NCI-H748 (cell line): ENCODE measurements around the gene ELOVL1.
"Not testable (repeated sequence)": the region's sequence is repeated elsewhere in the genome, so short reads cannot be mapped to it uniquely, and the experiment has no call there.

Experiments used
- DNase-seq: peaks from one replicate; lab custom pipeline; 2025; ENCODE audit not compliant: unreplicated experiment; lab: John Stamatoyannopoulos, UW

ELOVL1 gene

DNA sequence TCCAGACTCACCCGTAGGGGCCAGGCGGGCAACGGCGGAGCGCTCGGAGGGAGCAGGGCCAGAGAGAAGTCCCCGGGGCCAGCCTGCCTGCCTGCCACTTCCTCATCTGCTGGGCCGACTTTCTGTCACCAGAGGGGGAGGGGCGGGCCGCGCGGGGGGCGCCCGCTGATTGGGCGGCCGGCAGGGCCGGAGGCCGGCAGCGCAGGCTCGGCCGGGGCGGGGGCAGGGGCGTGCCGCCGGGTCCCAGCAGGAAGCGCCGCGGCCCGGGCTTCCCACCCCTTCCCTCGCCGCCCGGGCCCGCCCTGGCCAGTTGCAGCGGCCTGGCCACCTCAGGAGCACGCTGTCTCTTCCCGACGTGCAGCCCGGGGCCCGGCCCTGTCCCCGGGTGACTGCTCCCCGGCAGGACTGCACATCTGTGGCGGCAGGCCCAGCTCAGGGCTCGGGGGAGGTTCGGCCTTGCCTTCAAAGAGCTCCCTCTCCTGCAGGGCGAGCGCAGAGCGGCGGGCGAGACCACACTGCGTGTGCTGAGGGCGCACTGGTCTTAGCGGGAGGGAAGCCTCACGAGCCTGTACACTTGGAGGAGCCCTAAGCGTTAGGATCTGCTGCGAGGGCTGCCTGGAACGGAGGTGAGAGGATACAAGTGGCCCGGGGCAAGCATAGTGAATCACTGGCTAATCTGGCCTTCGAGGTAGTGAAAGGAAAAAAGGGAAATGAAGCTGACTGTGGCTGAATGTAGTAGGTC lies at the start of gene ELOVL1:
Gene ELOVL1 (minus strand): TSS at position 108 of the 742 bp plus-strand sequence. CDS start 2,402 bp downstream, outside the sequence.
- peak; percentile 100 for DNase-seq

GRCh38 chr1:43415901-43416300 lies 48.1 kb upstream of the ELOVL1 start:
- no peak for DNase-seq

DNA sequence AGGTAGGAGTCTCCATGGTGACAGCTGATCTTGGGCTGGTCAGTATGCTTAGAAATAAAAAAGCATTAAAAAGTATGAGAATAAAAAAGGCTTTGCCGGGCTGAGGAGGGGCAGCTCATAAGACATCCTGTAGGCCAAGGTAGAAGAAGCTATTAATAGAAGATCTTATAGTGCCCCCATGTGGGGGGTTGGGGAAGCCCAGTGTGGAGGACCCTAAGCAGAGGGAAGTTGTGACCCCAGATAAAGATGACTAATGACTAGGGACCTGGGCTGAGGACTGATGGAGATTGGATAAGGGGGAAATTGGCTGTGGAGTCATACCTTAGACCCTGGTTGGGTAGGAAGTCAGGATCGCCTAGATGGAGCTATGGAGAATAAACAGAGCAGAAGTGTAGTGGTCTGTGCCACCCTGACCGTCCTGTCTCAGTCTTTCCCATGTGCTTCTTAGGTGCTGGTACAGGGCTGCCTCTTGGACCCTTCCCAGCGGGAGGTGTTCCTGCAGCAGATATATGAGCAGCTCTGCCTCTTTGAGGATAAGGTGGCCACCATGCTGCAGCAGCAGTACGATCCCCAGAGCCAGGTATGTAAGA lies 46.9 kb upstream of the ELOVL1 start:
- DNase-seq, result peak; percentile 88

GRCh38 chr1:43413426-43413825 lies 45.6 kb upstream of the ELOVL1 start:
- not testable (repeated sequence) for DNase-seq

GRCh38 chr1:43410571-43410970 lies 42.8 kb upstream of the ELOVL1 start:
- no peak for DNase-seq

GRCh38 chr1:43405876-43406234 lies 38.0 kb upstream of the ELOVL1 start:
- no peak for DNase-seq

- peak; percentile 61 for DNase-seq
These were observed 37.5 kb upstream of the ELOVL1 start for GRCh38 chr1:43405219-43405875.

- no peak for DNase-seq
These were observed 36.5 kb upstream of the ELOVL1 start for GRCh38 chr1:43404353-43404752.

DNA sequence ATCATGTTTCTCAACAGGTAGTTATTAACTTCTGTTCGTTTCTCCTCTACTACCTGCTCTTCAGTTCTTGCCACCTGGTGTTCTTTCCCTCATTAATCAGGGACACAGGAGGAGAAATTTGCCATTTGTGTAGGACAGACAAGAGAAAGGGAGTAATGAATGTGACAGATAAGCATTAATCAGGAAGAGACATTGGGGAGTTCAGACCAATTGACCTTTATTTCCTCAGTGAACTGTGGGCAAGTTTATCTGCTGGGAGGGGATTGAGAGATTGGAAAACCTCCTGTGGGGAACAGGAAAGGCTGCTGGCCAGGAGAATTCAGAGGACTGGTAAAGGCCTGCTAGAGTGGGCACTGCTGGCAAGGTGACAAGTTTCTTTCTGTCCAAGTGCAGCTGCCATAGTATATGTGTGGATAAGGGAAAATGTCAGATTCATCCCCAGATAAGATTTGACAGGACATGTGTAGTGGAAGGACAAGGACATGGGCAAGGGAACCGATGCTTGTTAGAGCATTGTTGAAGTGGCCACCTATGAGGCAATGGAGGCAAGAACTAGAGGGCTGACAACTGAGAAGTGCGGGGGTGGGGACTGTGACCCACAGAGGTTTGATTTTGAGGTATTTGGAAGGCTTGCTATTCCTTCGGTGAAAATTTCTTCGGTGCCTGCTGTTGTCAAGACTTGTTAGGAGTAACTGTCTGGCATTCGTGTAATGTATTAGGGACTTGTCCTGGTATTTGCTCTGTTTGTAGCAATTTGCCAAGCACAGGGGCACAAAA lies 34.5 kb upstream of the ELOVL1 start:
- no peak for DNase-seq

- DNase-seq, result not testable (repeated sequence)
These were observed 32.6 kb upstream of the ELOVL1 start for GRCh38 chr1:43400441-43400840.

- DNase-seq, result no peak
These were observed 30.4 kb upstream of the ELOVL1 start for GRCh38 chr1:43398227-43398626.

DNA sequence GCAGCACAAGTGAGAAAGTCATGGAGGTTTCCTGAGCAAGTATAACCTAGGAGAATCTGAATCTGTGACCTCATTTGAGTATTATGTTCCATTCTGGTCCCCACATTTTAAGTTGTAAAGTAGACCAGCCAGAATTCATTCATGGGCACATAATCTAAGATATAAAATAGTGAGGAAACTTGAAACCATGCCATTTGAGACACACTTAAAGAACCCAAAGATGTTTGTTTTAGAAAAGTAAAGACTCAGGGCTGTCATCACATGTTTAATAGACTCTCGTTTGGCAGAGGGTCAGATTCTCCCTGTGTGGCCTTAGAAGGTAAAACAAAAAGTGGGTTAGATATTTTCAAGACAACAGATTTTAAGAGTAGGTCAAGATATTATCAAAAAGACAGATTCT lies 28.2 kb upstream of the ELOVL1 start:
- no peak for DNase-seq

- DNase-seq, result no peak
These were observed 27.7 kb upstream of the ELOVL1 start for GRCh38 chr1:43395523-43395922.

DNA sequence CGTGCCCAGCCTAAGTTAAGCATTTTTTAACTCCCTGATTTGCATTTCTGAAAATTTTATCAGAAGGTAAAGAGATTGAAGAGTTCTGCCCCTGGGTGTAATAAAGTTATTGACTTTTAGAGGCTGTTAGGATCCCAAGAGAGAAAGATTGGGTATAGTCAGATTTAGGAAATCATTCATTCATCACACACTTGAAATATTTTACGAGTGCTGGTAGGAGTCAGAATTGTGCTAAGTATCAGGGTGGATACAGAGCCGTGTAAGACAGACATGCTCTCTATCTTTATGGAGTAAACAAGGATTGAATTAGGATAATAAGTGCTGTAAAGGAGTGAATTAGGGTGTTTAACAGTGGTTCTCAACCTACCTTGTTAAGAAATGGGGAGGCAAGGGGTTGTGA lies 24.9 kb upstream of the ELOVL1 start:
- DNase-seq, result no peak

GRCh38 chr1:43389326-43390313 lies 21.8 kb upstream of the ELOVL1 start, which contains the start of the genes MED8 and SZT2:
Gene MED8, minus strand, starts transcription at chr1:43389800. Its CDS starts 36 bp downstream, at chr1:43389764.
Gene SZT2, plus strand, starts transcription at chr1:43389899. Its CDS starts 70 bp downstream, at chr1:43389969.
- peak; percentile 100 for DNase-seq

DNA sequence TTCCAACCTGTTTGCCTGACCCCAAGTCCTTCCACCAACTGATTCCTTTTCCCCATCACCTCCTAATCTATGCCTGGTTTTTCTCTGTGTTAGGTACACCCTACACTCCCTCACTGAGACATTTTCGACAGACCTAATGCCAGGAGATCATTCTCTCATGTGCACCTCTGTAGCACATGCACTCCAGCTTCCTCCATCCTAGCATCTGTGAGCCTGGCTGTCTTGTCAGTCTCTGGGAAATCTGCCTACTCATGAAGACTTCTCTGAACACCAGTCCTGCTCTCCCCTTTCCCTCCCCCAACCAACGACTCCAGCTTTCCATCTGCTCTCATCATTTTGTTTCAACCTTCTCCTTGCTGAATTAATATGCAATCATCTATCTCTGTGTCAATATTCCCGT lies 20.8 kb upstream of the ELOVL1 start:
- no peak for DNase-seq

DNA sequence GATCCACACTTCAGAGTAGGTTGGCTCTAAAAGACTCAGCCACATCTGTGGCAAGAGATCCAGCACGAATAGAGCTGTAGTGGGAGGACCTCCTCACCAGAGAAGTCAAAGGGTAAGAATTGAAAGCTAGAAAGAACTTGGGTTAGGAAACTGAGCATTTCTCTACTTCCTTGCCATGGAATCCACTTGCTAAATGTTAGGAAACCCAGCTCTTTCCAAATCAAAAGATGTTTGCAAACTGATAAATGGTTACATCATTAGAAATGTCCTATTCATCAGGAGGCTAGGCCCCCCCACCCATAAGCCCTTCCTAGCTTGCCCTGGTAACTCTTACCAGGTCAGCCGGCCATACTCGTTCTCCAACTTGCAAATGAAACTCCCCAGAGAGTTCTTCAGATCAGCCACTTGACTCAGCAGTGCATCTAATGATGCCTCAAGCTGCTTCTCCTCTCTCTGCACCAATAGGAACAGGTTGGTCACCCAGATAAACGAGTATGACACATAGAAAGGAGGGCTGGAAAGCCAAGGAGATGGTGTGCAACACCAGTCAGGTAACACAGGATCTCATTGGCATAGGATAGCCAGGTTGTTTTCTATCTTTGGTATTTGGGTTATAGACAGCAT lies 20.3 kb upstream of the ELOVL1 start:
- DNase-seq, result no peak

GRCh38 chr1:43386676-43387075 lies 18.9 kb upstream of the ELOVL1 start:
- no peak for DNase-seq

- DNase-seq, result peak; percentile 63
These were observed 15.6 kb upstream of the ELOVL1 start for GRCh38 chr1:43383449-43383848.
